Type B pancreatic cell (in vitro differentiated cells): Measurements from ENCODE around the gene SALL1. TPM values are rescaled to one million over a fixed set of nuclear protein-coding genes. Genes with fewer than 3 reads are reported as not detected.

Experiments
- DNase-seq: peaks from one replicate; pipeline ENCODE4 v3.0.0; 2021; ENCODE audit warnings: mixed read lengths; ENCODE audit not compliant: unreplicated experiment; ENCODE audit errors: extremely low spot score
- H3K27ac Mint-ChIP-seq: 2 replicates; pipeline ENCODE4 v1.8.0; 2021; ENCODE audit warnings: mild to moderate bottlenecking, mixed read lengths
- H3K27me3 Mint-ChIP-seq: 2 replicates; pipeline ENCODE4 v1.8.0; 2021; ENCODE audit warnings: mixed read lengths
- H3K36me3 Mint-ChIP-seq: 2 replicates; pipeline ENCODE4 v1.8.0; 2021; ENCODE audit warnings: mixed read lengths
- H3K4me1 Mint-ChIP-seq: one replicate; pipeline ENCODE4 v1.8.0; 2021; ENCODE audit warnings: mixed read lengths; ENCODE audit not compliant: unreplicated experiment
- H3K4me3 Mint-ChIP-seq: 2 replicates; pipeline ENCODE4 v1.8.0; 2021; ENCODE audit warnings: mild to moderate bottlenecking, mixed read lengths
- H3K9me3 Mint-ChIP-seq: 2 replicates; pipeline ENCODE4 v1.8.0; 2021; ENCODE audit warnings: mixed read lengths
- total RNA-seq: library from RNA; stranded (reverse); gene quantifications from 2 replicates; pipeline ENCODE4 v1.2.1, GENCODE V29; 2021; ENCODE audit warnings: low replicate concordance
- TF ChIP-seq, protein P1 (sequence below): fragments of 200-600 bp; sonication (generic); conservative IDR thresholded peaks from 2 replicates; pipeline ENCODE4 v1.5.0; 2021; ENCODE audit warnings: antibody characterized with exemption, mild to moderate bottlenecking

SALL1 gene
- total RNA-seq, 1 donor from 2014 or later, result 27.0 TPM

DNA sequence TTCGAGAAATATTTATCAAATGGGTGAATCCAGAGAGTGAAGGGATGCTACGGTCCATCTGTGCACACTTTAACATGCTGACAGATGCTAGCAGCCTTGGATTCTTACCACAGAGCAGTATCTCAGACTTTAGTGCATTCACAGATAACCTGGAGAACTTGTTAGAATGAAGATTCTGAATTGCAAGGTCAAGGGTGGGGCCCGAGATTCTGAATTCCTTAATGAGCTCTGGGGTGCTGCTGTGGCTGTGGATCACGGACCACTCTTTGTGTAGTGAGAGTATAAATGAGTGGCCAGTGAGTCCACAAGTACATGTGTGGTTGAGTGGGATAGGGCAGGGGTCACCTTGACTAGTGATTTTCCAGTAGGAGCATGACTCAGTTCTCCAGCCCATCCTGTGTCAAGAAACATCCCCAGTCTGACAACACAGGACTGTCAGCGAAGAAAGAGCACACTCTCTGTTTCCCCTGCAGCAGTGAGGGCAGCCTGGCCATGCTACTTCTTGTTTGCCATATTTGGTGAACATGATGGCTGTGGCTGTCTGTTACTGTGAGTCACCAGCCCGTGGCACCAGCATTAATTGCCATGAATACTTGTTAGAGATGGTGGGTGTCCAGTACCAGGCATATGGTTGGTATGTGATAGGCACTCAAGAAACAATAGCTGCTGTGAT is 13.0 kb upstream of the SALL1 start:
- Mint-ChIP-seq H3K9me3 (no peaks in the 10 kb centered on the region), H3K27me3 (peaks cover 87% of the 10 kb centered on the region), H3K27ac (no peak overlapping the region), H3K4me1 (peaks cover 6% of the 10 kb centered on the region), H3K36me3 (no peaks in the 10 kb centered on the region), H3K4me3 (no peak overlapping the region)
- TF ChIP-seq, protein P1, sequence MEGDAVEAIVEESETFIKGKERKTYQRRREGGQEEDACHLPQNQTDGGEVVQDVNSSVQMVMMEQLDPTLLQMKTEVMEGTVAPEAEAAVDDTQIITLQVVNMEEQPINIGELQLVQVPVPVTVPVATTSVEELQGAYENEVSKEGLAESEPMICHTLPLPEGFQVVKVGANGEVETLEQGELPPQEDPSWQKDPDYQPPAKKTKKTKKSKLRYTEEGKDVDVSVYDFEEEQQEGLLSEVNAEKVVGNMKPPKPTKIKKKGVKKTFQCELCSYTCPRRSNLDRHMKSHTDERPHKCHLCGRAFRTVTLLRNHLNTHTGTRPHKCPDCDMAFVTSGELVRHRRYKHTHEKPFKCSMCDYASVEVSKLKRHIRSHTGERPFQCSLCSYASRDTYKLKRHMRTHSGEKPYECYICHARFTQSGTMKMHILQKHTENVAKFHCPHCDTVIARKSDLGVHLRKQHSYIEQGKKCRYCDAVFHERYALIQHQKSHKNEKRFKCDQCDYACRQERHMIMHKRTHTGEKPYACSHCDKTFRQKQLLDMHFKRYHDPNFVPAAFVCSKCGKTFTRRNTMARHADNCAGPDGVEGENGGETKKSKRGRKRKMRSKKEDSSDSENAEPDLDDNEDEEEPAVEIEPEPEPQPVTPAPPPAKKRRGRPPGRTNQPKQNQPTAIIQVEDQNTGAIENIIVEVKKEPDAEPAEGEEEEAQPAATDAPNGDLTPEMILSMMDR, result no peak
- DNase-seq, result no peak

DNA sequence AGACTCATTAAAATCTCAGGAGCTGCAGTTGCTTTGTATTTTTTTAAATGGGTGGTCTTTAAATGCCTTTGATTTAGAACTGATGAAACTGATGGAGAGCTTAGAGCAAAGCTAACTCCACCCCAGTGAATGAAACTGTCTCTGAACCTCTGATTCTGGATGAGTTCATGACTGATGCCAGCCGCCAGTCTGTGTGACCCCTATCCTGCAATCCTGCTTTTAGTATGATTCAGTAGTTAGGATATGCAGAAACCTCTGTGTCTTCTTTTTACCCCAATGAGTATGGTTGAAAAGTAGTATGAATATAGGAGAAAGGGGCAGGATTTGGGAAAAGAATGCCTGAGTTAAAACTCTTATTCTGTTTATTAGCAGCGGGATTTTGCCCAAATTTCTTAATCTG is 12.3 kb upstream of the SALL1 start:
- no peaks in the 10 kb centered on the region for H3K9me3 Mint-ChIP-seq
- H3K36me3 Mint-ChIP-seq, result no peaks in the 10 kb centered on the region
- H3K4me3 Mint-ChIP-seq, result no peak overlapping the region
- H3K27me3 Mint-ChIP-seq, result peaks cover 87% of the 10 kb centered on the region
- DNase-seq, result no peak
- no peak overlapping the region for H3K27ac Mint-ChIP-seq
- TF ChIP-seq, protein P1, result no peak
- H3K4me1 Mint-ChIP-seq, result peaks cover 6% of the 10 kb centered on the region

DNA sequence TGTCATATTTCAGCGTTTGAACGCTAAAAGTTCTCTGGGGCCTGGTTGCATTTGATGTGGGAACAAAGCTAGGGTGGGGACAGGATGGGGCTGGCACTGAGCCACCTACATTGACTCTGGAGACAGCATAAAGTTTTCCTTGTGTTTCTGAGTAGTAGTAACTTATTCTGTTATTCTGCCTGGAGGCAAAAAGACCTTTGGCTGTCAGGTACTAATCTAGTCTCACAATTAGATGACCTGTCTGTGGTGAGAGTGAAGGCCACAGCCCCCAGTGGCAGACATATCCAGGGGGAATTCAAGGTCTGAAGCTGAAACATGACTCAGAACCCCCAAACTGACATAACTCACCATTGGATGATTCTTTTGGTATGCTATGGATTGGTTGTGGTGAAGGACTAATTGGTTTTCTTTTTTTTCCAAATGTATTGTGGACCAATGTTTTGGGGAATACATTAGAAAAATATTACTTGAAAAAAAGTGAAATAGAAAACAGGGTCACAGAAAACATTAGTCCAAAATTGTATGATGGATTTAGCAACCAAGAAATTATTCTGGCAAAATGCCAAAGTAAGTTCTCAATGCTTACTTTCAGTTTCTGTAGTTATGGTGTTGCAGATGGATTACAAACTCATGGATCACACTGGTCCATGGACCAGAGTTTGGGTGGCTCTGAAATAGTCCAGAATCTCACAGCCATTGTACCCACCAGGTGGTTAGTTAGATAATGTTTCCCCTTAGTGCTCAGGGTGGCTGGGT is 10.5 kb upstream of the SALL1 start:
- Mint-ChIP-seq H3K4me3 (no peak overlapping the region), H3K27me3 (peaks cover 87% of the 10 kb centered on the region), H3K36me3 (no peaks in the 10 kb centered on the region), H3K9me3 (no peaks in the 10 kb centered on the region), H3K4me1 (peaks cover 12% of the 10 kb centered on the region), H3K27ac (no peak overlapping the region)
- DNase-seq, result no peak
- TF ChIP-seq, protein P1, result no peak

DNA sequence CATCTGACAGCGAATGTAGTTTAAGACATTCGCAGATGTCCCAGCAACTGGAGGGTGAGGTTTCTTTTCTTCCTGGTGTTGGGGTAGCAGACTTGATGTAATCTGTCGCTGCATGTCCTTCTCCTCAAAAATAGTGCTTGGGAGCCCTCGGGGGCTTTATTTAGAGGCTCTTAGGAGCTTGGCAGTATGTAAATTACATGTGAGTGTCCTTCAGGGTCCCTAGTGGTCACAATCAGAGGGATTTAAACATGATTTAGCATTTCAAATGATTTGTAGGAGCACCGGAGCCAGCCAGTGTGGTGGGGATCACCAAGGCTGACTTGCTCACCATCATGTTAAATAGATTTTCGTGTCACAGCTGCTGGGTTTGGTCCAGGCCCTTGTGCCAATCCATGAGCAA is 8.8 kb upstream of the SALL1 start:
- H3K9me3 Mint-ChIP-seq, result no peaks in the 10 kb centered on the region
- H3K4me3 Mint-ChIP-seq, result no peak overlapping the region
- H3K4me1 Mint-ChIP-seq, result peaks cover 19% of the 10 kb centered on the region
- no peaks in the 10 kb centered on the region for H3K36me3 Mint-ChIP-seq
- H3K27me3 Mint-ChIP-seq, result peaks cover 89% of the 10 kb centered on the region
- TF ChIP-seq, protein P1, result peak; percentile 58
- no peak for DNase-seq
- H3K27ac Mint-ChIP-seq, result no peak overlapping the region

DNA sequence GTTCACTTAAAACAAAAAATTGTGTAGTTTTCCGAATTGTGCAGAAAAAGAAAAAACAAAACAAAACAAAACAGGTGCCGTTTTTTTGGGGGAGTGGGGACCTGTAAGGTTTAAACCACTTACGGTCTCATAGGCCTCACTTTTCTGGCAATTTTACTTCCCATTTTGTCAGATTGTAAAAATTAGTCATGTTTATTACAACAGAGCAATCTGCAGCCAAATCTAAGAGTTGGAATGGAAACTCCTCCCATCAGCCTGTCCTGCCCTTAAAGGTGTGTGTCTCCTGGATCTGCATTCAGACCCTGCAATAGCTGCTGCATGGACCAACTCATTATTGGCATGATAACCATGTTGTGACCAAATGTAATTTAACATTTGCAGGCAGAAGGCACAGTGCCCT is 8.2 kb upstream of the SALL1 start:
- H3K27me3 Mint-ChIP-seq, result peaks cover 89% of the 10 kb centered on the region
- no peaks in the 10 kb centered on the region for H3K9me3 Mint-ChIP-seq
- TF ChIP-seq, protein P1, result no peak
- no peak for DNase-seq
- H3K36me3 Mint-ChIP-seq, result no peaks in the 10 kb centered on the region
- peaks cover 22% of the 10 kb centered on the region for H3K4me1 Mint-ChIP-seq
- no peak overlapping the region for H3K27ac Mint-ChIP-seq
- no peak overlapping the region for H3K4me3 Mint-ChIP-seq
